ENCODE results near the gene SLCO2A1.

Gene SLCO2A1

GRCh38 chr3:133939463-133939835 is 90.3 kb downstream of the SLCO2A1 start:
- Histone ChIP-seq H3K36me3 (ENCODE audit: control insufficient read depth, low read depth, low read length) (no peaks in the 10 kb centered on the region), H3K9ac (ENCODE audit: low read length) (no peak overlapping the region), H3K4me1 (ENCODE audit: control insufficient read depth, low read depth, low read length) (peaks cover 3% of the 10 kb centered on the region), H3K27ac (ENCODE audit: low read length) (no peak overlapping the region), H3K27me3 (ENCODE audit: control insufficient read depth, insufficient read depth, low read length) (no peaks in the 10 kb centered on the region), H3K9me3 (ENCODE audit: control insufficient read depth, low read depth, low read length) (no peaks in the 10 kb centered on the region), H3K4me3 (ENCODE audit: low read length) (no peak overlapping the region)

DNA sequence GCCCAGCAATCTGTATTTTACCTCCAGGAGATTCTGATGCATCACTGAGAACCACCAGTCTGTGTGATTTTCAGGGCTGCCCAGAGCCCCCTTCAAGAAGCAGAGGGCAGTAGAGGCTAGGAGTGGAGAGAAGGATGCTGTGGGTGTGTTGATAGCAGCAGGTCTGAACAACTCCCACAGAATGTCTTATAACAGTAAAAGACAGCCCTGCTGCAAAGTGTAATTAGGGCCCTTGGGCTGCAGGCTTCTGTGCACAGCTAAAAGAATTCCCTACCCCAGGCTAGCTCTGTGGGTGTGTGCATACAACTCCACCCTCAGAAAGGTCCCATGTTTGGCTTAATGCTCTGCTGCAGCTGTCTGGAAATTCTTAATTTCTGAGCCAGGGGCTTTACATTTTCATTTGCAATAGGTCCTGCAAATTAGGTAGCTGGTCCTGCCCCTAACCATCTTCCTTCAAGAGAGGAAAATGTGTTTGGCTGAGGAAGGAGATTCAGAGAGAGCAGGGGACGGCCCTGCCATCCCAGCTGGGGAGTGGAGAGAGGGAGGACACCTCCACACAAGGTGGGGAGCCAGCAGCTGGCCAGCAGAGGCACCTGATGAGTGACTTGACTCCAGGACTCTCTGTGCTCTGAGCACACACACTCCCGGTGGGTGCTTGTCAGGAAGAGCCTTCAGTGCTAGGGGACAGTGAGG is 90.8 kb downstream of the SLCO2A1 start:
- no peak overlapping the region for H3K9ac ChIP-seq (ENCODE audit: low read length)
- peaks cover 3% of the 10 kb centered on the region for H3K4me1 ChIP-seq (ENCODE audit: control insufficient read depth, low read depth, low read length)
- H3K27me3 ChIP-seq (ENCODE audit: control insufficient read depth, insufficient read depth, low read length), result no peaks in the 10 kb centered on the region
- H3K27ac ChIP-seq (ENCODE audit: low read length), result no peak overlapping the region
- no peaks in the 10 kb centered on the region for H3K9me3 ChIP-seq (ENCODE audit: control insufficient read depth, low read depth, low read length)
- H3K36me3 ChIP-seq (ENCODE audit: control insufficient read depth, low read depth, low read length), result no peaks in the 10 kb centered on the region
- no peak overlapping the region for H3K4me3 ChIP-seq (ENCODE audit: low read length)

- Histone ChIP-seq H3K4me3 (ENCODE audit: low read length) (no peak overlapping the region), H3K27me3 (ENCODE audit: control insufficient read depth, insufficient read depth, low read length) (no peaks in the 10 kb centered on the region), H3K9me3 (ENCODE audit: control insufficient read depth, low read depth, low read length) (no peaks in the 10 kb centered on the region), H3K4me1 (ENCODE audit: control insufficient read depth, low read depth, low read length) (peaks cover 3% of the 10 kb centered on the region), H3K27ac (ENCODE audit: low read length) (no peak overlapping the region), H3K36me3 (ENCODE audit: control insufficient read depth, low read depth, low read length) (no peaks in the 10 kb centered on the region), H3K9ac (ENCODE audit: low read length) (no peak overlapping the region)
Measured at GRCh38 chr3:133937756-133938601, 91.7 kb downstream of the SLCO2A1 start.

GRCh38 chr3:133937061-133937686 is 92.6 kb downstream of the SLCO2A1 start:
- Histone ChIP-seq H3K27me3 (ENCODE audit: control insufficient read depth, insufficient read depth, low read length) (no peaks in the 10 kb centered on the region), H3K4me1 (ENCODE audit: control insufficient read depth, low read depth, low read length) (peaks cover 1% of the 10 kb centered on the region), H3K9ac (ENCODE audit: low read length) (no peak overlapping the region), H3K36me3 (ENCODE audit: control insufficient read depth, low read depth, low read length) (no peaks in the 10 kb centered on the region), H3K4me3 (ENCODE audit: low read length) (no peak overlapping the region), H3K27ac (ENCODE audit: low read length) (no peak overlapping the region), H3K9me3 (ENCODE audit: control insufficient read depth, low read depth, low read length) (no peaks in the 10 kb centered on the region)

DNA sequence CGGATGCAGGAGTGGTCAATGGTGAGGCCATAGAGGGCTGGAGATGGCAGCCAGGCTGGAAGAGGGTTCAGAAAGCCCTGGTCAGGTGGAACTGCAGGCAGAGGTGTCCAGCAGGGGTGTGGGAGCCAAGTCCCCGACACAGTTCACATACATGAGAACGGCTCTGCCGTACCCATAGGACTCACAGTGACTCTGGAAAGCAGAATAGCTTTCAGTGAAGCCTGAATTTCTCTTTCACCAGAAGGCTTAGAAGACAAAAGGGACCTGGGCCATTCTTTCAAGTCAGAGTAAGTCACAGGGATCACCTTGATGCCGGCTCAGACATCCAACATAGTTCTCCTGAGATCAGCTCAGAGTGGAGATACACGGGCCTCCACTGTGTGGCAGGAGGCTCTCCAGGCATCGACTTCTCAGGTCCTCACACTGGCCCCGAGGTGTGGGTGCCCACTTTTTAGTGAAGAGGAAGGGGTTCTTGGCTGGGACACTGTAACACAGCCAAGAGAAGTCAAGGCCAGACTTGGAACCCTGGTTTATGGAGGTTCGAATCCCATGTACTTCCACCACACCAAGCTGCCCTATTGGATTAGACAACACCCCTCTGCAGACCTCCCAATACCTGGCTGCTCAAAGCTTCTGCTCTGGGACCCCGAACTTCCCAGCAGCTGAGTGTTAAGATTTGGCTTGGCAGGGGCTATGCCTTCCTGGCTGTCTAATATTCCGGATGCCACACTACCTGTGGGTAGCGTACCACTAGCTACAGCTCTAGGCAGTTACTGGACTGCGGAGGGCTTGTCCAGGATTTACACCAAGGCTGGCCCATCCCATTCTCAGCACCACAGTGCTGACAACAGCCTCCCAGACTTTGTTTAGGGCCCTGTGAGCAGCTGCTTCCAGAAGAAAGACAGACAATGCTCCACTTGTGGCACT is 93.6 kb downstream of the SLCO2A1 start:
- Histone ChIP-seq H3K27ac (ENCODE audit: low read length) (no peak overlapping the region), H3K36me3 (ENCODE audit: control insufficient read depth, low read depth, low read length) (no peaks in the 10 kb centered on the region), H3K9me3 (ENCODE audit: control insufficient read depth, low read depth, low read length) (no peaks in the 10 kb centered on the region), H3K9ac (ENCODE audit: low read length) (no peak overlapping the region), H3K4me3 (ENCODE audit: low read length) (no peak overlapping the region), H3K4me1 (ENCODE audit: control insufficient read depth, low read depth, low read length) (no peaks in the 10 kb centered on the region), H3K27me3 (ENCODE audit: control insufficient read depth, insufficient read depth, low read length) (no peaks in the 10 kb centered on the region)

GRCh38 chr3:133934996-133935842 is 94.5 kb downstream of the SLCO2A1 start:
- Histone ChIP-seq H3K27me3 (ENCODE audit: control insufficient read depth, insufficient read depth, low read length) (no peaks in the 10 kb centered on the region), H3K9me3 (ENCODE audit: control insufficient read depth, low read depth, low read length) (no peaks in the 10 kb centered on the region), H3K9ac (ENCODE audit: low read length) (no peak overlapping the region)

DNA sequence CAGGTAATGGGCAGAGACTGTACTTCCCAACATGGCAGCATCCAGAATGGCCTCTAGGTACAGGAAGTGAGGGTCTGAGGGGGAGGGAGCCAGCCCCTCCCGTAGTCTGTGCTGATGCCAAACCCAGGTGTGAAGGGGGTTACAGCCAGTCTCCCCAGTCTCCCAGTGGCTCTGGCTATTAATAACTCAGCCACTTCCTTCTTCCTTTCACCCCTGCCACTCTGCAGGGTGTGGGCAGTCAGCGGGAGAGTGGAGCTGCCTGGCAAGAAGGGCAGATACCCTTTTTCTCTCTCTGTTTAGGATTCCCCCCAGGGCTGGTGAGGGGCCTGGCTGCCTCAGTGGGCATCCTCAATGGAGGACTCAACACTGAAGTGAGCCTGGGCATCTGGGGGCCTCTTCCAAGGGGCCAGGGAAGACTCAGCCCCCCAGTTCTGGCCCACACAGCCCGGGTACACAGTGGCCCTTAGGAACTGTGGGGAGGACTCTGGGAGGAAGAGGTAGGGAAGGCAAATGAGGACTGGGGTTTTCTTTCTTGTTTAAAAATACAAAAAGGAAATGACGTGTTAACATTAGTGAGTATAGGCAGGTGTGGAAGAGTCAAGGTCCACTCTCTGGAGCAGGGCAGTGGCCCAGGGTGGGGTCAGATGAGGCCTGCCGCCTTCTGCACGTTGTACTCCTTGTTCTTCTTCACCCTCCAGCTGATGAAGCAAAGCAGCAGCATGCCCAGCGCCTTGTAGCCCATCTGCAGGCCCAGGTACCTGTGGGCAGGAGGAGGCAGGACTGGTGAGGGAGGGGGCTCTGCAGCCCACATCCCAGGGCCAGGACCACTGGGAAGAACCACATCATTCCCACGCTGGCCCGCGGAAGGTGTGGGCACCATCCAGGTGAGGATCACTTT is 95.4 kb downstream of the SLCO2A1 start:
- H3K27me3 ChIP-seq (ENCODE audit: control insufficient read depth, insufficient read depth, low read length), result no peaks in the 10 kb centered on the region
- no peak overlapping the region for H3K9ac ChIP-seq (ENCODE audit: low read length)
- no peak overlapping the region for H3K27ac ChIP-seq (ENCODE audit: low read length)
- no peaks in the 10 kb centered on the region for H3K9me3 ChIP-seq (ENCODE audit: control insufficient read depth, low read depth, low read length)
- H3K36me3 ChIP-seq (ENCODE audit: control insufficient read depth, low read depth, low read length), result no peaks in the 10 kb centered on the region
- no peak overlapping the region for H3K4me3 ChIP-seq (ENCODE audit: low read length)
- H3K4me1 ChIP-seq (ENCODE audit: control insufficient read depth, low read depth, low read length), result no peaks in the 10 kb centered on the region

More at GRCh38 chr3:133934996-133935842, 94.5 kb downstream of the SLCO2A1 start:
- no peak overlapping the region for H3K27ac ChIP-seq (ENCODE audit: low read length)
- no peak overlapping the region for H3K4me3 ChIP-seq (ENCODE audit: low read length)
- no peaks in the 10 kb centered on the region for H3K4me1 ChIP-seq (ENCODE audit: control insufficient read depth, low read depth, low read length)
- no peaks in the 10 kb centered on the region for H3K36me3 ChIP-seq (ENCODE audit: control insufficient read depth, low read depth, low read length)

DNA sequence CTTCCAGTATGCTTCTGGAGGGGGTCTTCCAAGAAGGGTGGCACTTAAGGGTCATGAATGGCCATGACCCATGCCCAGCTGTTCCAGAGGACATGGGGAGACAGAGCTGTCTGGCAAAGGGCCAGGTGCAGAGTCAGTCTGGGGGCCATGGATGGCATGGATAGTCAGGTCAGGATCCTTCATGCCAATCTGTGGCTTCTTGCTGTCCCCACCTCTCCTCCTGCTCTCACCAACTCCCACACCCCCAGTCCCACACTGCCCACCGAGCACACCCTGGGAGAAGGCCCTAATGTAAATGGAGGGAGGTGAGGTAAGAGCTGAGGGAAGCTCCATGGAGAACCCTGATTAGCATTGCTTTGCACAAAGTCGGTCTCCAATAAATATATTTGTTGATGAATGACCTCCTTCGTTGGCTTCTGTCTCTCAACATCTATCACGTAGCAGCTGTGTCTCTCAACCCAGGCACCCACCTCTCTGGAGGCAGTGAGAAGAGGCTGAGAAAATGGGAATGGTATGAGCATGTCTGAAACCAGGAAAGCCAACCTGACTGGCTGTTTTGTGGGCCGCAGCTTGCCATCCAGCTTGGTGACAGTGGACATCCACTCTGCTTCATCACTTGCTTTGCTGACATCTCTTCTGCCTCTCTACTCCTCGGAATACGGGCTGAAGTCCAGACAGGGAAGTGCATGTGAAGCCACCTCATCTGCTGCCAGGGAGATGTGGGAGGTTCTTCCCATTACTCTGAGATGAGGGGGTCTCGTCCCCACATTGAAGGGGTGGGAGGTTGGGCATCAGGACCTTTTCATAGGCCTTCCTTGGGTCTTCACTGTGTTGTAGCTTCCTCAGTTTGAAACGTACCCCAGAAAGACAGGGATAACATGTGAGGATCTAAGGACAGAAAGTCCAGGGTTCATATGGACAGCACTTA is 96.4 kb downstream of the SLCO2A1 start:
- Histone ChIP-seq H3K9me3 (ENCODE audit: control insufficient read depth, low read depth, low read length) (no peaks in the 10 kb centered on the region), H3K4me3 (ENCODE audit: low read length) (no peak overlapping the region), H3K9ac (ENCODE audit: low read length) (no peak overlapping the region), H3K4me1 (ENCODE audit: control insufficient read depth, low read depth, low read length) (no peaks in the 10 kb centered on the region), H3K27ac (ENCODE audit: low read length) (no peak overlapping the region), H3K27me3 (ENCODE audit: control insufficient read depth, insufficient read depth, low read length) (peaks cover 7% of the 10 kb centered on the region), H3K36me3 (ENCODE audit: control insufficient read depth, low read depth, low read length) (no peaks in the 10 kb centered on the region)

DNA sequence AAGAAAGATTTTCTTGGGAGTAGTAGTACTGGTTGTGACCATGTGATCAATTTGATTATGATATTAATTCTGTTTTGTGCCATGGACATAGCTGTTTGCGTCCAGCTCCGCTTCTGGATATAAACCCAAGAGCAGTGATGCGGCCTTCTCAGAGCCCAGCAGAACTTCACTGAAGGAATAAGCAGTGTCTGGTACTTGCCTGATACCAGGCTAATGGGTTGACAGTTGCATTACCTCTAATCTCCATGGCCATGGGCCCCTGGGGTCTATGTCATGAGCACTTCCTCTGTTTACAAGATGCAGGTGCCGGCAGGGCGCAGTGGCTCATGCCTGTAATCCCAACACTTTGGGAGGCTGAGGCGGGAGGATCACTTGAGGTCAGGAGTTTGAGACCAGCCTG is 97.7 kb downstream of the SLCO2A1 start:
- H3K9me3 ChIP-seq (ENCODE audit: control insufficient read depth, low read depth, low read length), result no peaks in the 10 kb centered on the region
- H3K36me3 ChIP-seq (ENCODE audit: control insufficient read depth, low read depth, low read length), result no peaks in the 10 kb centered on the region
- no peak overlapping the region for H3K9ac ChIP-seq (ENCODE audit: low read length)
- H3K27me3 ChIP-seq (ENCODE audit: control insufficient read depth, insufficient read depth, low read length), result peaks cover 17% of the 10 kb centered on the region
- no peak overlapping the region for H3K27ac ChIP-seq (ENCODE audit: low read length)
- peaks cover 3% of the 10 kb centered on the region for H3K4me1 ChIP-seq (ENCODE audit: control insufficient read depth, low read depth, low read length)
- no peak overlapping the region for H3K4me3 ChIP-seq (ENCODE audit: low read length)
